Nephron (organoid): Measurements from ENCODE around the gene IFNA10.

ENCODE experiments used
- H3K27ac Mint-ChIP-seq, 3 experiments: 2 replicates each; pipeline ENCODE4 v1.8.0; 2020; ENCODE audit warnings: mixed read lengths in 3 of 3, mild to moderate bottlenecking in 2 of 3, moderate library complexity in 1 of 3
- H3K27me3 Mint-ChIP-seq: 2 replicates; pipeline ENCODE4 v1.8.0; 2021; ENCODE audit warnings: low read depth, mild to moderate bottlenecking, moderate library complexity, mixed read lengths
- H3K36me3 Mint-ChIP-seq: 2 replicates; pipeline ENCODE4 v1.8.0; 2020; ENCODE audit warnings: low read depth, mixed read lengths
- H3K4me1 Mint-ChIP-seq: 2 replicates; pipeline ENCODE4 v1.8.0; 2020; ENCODE audit warnings: mixed read lengths
- H3K4me3 Mint-ChIP-seq, 3 experiments: 2 replicates each; pipeline ENCODE4 v1.8.0; 2020; ENCODE audit warnings: mild to moderate bottlenecking in 3 of 3, mixed read lengths in 3 of 3, moderate library complexity in 2 of 3
- H3K9me3 Mint-ChIP-seq: 2 replicates; pipeline ENCODE4 v1.8.0; 2020; ENCODE audit warnings: mixed read lengths
- TF ChIP-seq, protein P1 (sequence below), 3 experiments: fragments of 200-600 bp; sonication (generic); IDR thresholded peaks; one replicate each; pipeline ENCODE4 v1.5.0; 2021; ENCODE audit warnings: antibody characterized with exemption in 3 of 3; ENCODE audit not compliant: unreplicated experiment in 3 of 3

The IFNA10 gene

GRCh38 chr9:21160178-21160577 is 46.8 kb downstream of the IFNA10 start:
- Mint-ChIP-seq H3K4me3 (no peak overlapping the region), H3K9me3 (peaks cover 2% of the 10 kb centered on the region), H3K27ac (no peak overlapping the region), H3K27me3 (peaks cover 3% of the 10 kb centered on the region), H3K36me3 (no peaks in the 10 kb centered on the region), H3K4me1 (no peaks in the 10 kb centered on the region)
- TF ChIP-seq, protein P1, sequence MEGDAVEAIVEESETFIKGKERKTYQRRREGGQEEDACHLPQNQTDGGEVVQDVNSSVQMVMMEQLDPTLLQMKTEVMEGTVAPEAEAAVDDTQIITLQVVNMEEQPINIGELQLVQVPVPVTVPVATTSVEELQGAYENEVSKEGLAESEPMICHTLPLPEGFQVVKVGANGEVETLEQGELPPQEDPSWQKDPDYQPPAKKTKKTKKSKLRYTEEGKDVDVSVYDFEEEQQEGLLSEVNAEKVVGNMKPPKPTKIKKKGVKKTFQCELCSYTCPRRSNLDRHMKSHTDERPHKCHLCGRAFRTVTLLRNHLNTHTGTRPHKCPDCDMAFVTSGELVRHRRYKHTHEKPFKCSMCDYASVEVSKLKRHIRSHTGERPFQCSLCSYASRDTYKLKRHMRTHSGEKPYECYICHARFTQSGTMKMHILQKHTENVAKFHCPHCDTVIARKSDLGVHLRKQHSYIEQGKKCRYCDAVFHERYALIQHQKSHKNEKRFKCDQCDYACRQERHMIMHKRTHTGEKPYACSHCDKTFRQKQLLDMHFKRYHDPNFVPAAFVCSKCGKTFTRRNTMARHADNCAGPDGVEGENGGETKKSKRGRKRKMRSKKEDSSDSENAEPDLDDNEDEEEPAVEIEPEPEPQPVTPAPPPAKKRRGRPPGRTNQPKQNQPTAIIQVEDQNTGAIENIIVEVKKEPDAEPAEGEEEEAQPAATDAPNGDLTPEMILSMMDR (IDR thresholded peaks at IDR 0.05; ENCODE audit: unreplicated experiment in 3 of 3) = no peak
